Prostate gland (tissue), 2 donors: ENCODE results near the gene SEMA4F.

Source experiments
- POLR2A ChIP-seq: fragments of 450-650 bp; IDR thresholded peaks from one replicate; pipeline ENCODE4 v1.6.1; 2016; ENCODE audit warnings: antibody characterized with exemption, mild to moderate bottlenecking
- TF ChIP-seq, protein P1 (sequence below), 4 experiments: fragments of 200-600 bp in 2 of 4; fragments of 450-650 bp in 2 of 4; sonication (generic) in 2 of 4; IDR thresholded peaks; 1 replicate in 3 of 4; 2 replicates in 1 of 4; pipeline ENCODE4 v1.5.1; 2016 to 2019; ENCODE audit warnings: antibody characterized with exemption in 4 of 4, mild to moderate bottlenecking in 2 of 4, moderate library complexity in 2 of 4

GRCh38 chr2:74708296-74708695 lies 54.2 kb downstream of the SEMA4F start:
- TF ChIP-seq, protein P1, sequence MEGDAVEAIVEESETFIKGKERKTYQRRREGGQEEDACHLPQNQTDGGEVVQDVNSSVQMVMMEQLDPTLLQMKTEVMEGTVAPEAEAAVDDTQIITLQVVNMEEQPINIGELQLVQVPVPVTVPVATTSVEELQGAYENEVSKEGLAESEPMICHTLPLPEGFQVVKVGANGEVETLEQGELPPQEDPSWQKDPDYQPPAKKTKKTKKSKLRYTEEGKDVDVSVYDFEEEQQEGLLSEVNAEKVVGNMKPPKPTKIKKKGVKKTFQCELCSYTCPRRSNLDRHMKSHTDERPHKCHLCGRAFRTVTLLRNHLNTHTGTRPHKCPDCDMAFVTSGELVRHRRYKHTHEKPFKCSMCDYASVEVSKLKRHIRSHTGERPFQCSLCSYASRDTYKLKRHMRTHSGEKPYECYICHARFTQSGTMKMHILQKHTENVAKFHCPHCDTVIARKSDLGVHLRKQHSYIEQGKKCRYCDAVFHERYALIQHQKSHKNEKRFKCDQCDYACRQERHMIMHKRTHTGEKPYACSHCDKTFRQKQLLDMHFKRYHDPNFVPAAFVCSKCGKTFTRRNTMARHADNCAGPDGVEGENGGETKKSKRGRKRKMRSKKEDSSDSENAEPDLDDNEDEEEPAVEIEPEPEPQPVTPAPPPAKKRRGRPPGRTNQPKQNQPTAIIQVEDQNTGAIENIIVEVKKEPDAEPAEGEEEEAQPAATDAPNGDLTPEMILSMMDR (IDR thresholded peaks at IDR 0.05) = no peak
- TF ChIP-seq POLR2A = no peak
